ENCODE results near the gene PAWR. TPM values are rescaled to one million over a fixed set of nuclear protein-coding genes. Genes with fewer than 3 reads are reported as not detected.

Gene PAWR
- total and polyA plus RNA-seq, 9 of the 15 experiments (the other 6 are each of a cell fraction or from before 2014, with no cell fraction given), result 0.82 TPM; not detected in 8

- FAIRE-seq, result no peak
- no peak overlapping the region for H3K4me2 ChIP-seq (ENCODE audit: insufficient read depth, low read length)
- ChIA-PET POLR2A (no interaction called here), CTCF (ENCODE audit: low intra/inter-chr PET ratio) (no interaction called here)
- H3K27me3 ChIP-seq (ENCODE audit: control insufficient read depth in 2 of 2, insufficient read depth in 2 of 2, low read length in 2 of 2), result no peaks in the 10 kb centered on the region
- no peaks in the 10 kb centered on the region for H3K79me2 ChIP-seq (ENCODE audit: control insufficient read depth, insufficient read depth, low read length)
- ATAC-seq, result no peak
- H3K27ac ChIP-seq (ENCODE audit: extremely low read depth, low read depth, low read length), result no peak overlapping the region
- BruUV-seq (replicated peaks), result no TSS peak
- H3K4me3 ChIP-seq, result no peak overlapping the region
- H3K9ac ChIP-seq (ENCODE audit: insufficient read depth in 1 of 2, low read depth in 2 of 2, low read length in 2 of 2), result no peak overlapping the region
- H4K20me1 ChIP-seq (replicated peaks; ENCODE audit: control insufficient read depth, insufficient read depth, low read length), result no peaks in the 10 kb centered on the region
- no peaks in the 10 kb centered on the region for H3K9me3 ChIP-seq (replicated peaks; ENCODE audit: control insufficient read depth, insufficient read depth, low read depth, low read length)
- H3K36me3 ChIP-seq (ENCODE audit: control insufficient read depth, insufficient read depth, low read length), result no peaks in the 10 kb centered on the region
- intact Hi-C loops (cut with micrococcal nuclease) (loop anchor here (5.0 kb wide), 1 partner anchor 641 kb away; no protein-coding TSS in a partner anchor), in situ Hi-C loops (cut with MboI) (no loop called here)
- WGBS (ENCODE audit: insufficient coverage, low coverage, missing lambda C conversion rate), result 2% methylated on average over 5 of the region's 5 CpGs
- no peak overlapping the region for H2AFZ ChIP-seq (ENCODE audit: low read depth, low read length)
- DNase-seq (ENCODE audit: extremely low read depth in 1 of 4, low spot score in 3 of 4), result no peak
- no peaks in the 10 kb centered on the region for H3K9me1 ChIP-seq (ENCODE audit: control insufficient read depth, insufficient read depth, low read length)
- no peaks in the 10 kb centered on the region for H3K4me1 ChIP-seq (replicated peaks in 1 of 2; ENCODE audit: control insufficient read depth in 2 of 2, insufficient read depth in 2 of 2, low read length in 2 of 2)
- TF ChIP-seq KLF10 (CRISPR knock-in tag; IDR thresholded peaks at IDR 0.05) (no peak), ZNF764 (CRISPR knock-in tag; IDR thresholded peaks at IDR 0.05; ENCODE audit: low read depth) (no peak), ZNF316 (IDR thresholded peaks at IDR 0.05) (no peak), ZNF609 (CRISPR knock-in tag; IDR thresholded peaks at IDR 0.05; ENCODE audit: borderline replicate concordance) (no peak), CLOCK (CRISPR knock-in tag; IDR thresholded peaks at IDR 0.05; ENCODE audit: borderline replicate concordance) (no peak), MTA2 (IDR thresholded peaks at IDR 0.05; ENCODE audit: low read depth) (no peak), NFIC (IDR thresholded peaks at IDR 0.05) (no peak), AFF1 (IDR thresholded peaks at IDR 0.05; ENCODE audit: low read depth in 1 of 2, partially characterized antibody in 2 of 2) (no peak), ZNF384 (IDR thresholded peaks at IDR 0.05; ENCODE audit: low read depth, low read length) (no peak)
- TF ChIP-seq, protein P1, sequence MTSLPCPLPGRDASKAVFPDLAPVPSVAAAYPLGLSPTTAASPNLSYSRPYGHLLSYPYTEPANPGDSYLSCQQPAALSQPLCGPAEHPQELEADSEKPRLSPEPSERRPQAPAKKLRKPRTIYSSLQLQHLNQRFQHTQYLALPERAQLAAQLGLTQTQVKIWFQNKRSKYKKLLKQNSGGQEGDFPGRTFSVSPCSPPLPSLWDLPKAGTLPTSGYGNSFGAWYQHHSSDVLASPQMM (CRISPR knock-in tag; IDR thresholded peaks at IDR 0.05), result no peak
Observed at GRCh38 chr12:79546466-79547043, 144.2 kb downstream of the PAWR start.

Data from K562 (cell line).